ENCODE results near the gene MAP7D3. TPM values are rescaled to one million over a fixed set of nuclear protein-coding genes. Genes with fewer than 3 reads are reported as not detected.

The MAP7D3 gene
- total and polyA plus RNA-seq, 2 of the 4 experiments (the other 2 are of a cell fraction) = 10.0 to 23.8 TPM

GRCh38 chrX:136291824-136292223, 40.6 kb upstream of the MAP7D3 start:
- Histone ChIP-seq H3K9ac (ENCODE audit: low read depth, low read length) (no peak overlapping the region), H4K8ac (ENCODE audit: low read depth in 2 of 2, low read length in 2 of 2) (no peak overlapping the region), H3K4me3 (ENCODE audit: insufficient read depth, low read depth, low read length) (no peak overlapping the region), H3K4me2 (ENCODE audit: low read depth, low read length) (no peak overlapping the region), H2BK15ac (ENCODE audit: low read depth, low read length) (no peak overlapping the region), H2AFZ (replicated peaks; ENCODE audit: low read length, poor library complexity) (no peak overlapping the region), H2AK5ac (ENCODE audit: low read depth, low read length) (no peak overlapping the region), H3K4me1 (ENCODE audit: control insufficient read depth, insufficient read depth, low read length) (no peaks in the 10 kb centered on the region), H3K18ac (ENCODE audit: low read depth, low read length) (no peak overlapping the region), H3K14ac (replicated peaks; ENCODE audit: low read depth, low read length) (no peak overlapping the region), H3K9me3 (ENCODE audit: control insufficient read depth, insufficient read depth, low read length) (no peaks in the 10 kb centered on the region), H3K79me1 (ENCODE audit: low read depth in 1 of 2, low read length in 2 of 2) (no peaks in the 10 kb centered on the region), H4K5ac (ENCODE audit: low read depth, low read length) (no peak overlapping the region), H3K27ac (ENCODE audit: insufficient read depth, low read length) (no peak overlapping the region), H3K4ac (ENCODE audit: low read depth, low read length) (no peak overlapping the region), H3K36me3 (ENCODE audit: control insufficient read depth, insufficient read depth, low read length) (no peaks in the 10 kb centered on the region), H2BK120ac (ENCODE audit: low read depth, low read length) (no peak overlapping the region), H4K91ac (ENCODE audit: insufficient read depth, low read depth, low read length) (no peak overlapping the region), H4K20me1 (ENCODE audit: insufficient read depth, low read length) (no peaks in the 10 kb centered on the region), H3K56ac (ENCODE audit: extremely low read depth, insufficient read depth, low read length) (no peak overlapping the region), H3K9me1 (ENCODE audit: insufficient read depth, low read length) (no peaks in the 10 kb centered on the region), H3K23ac (ENCODE audit: low read depth, low read length) (no peak overlapping the region), H2BK5ac (ENCODE audit: low read depth, low read length, poor library complexity, severe bottlenecking) (no peak overlapping the region), H3K27me3 (ENCODE audit: control insufficient read depth, insufficient read depth, low read length) (no peaks in the 10 kb centered on the region; the same call in 1 of the 2 replicates), H2AK9ac (replicated peaks; ENCODE audit: low read depth, low read length, poor library complexity) (no peak overlapping the region), H2BK20ac (ENCODE audit: low read depth, low read length) (no peak overlapping the region)
- DNase-seq (no peak), ATAC-seq (ENCODE audit: low read depth) (no peak)
- TF ChIP-seq NFE2L2 (IDR thresholded peaks at IDR 0.05; ENCODE audit: low read depth, low read length) (no peak), CTCF (conservative IDR thresholded peaks at IDR 0.05; ENCODE audit: low read depth, low read length) (no peak), POLR2A (IDR thresholded peaks at IDR 0.05; ENCODE audit: low read depth, low read length) (no peak), RAD21 (IDR thresholded peaks at IDR 0.05; ENCODE audit: low read length) (no peak), FOS (IDR thresholded peaks at IDR 0.05; ENCODE audit: low read depth, low read length) (no peak), MAZ (IDR thresholded peaks at IDR 0.05; ENCODE audit: borderline replicate concordance, low read depth, low read length) (no peak), CEBPB (IDR thresholded peaks at IDR 0.05; ENCODE audit: low read depth, low read length) (no peak), CHD1 (IDR thresholded peaks at IDR 0.05; ENCODE audit: low read depth, low read length) (no peak), SMC3 (IDR thresholded peaks at IDR 0.05; ENCODE audit: low read depth, low read length) (no peak), BHLHE40 (IDR thresholded peaks at IDR 0.05; ENCODE audit: low read depth, low read length) (no peak), USF2 (IDR thresholded peaks at IDR 0.05; ENCODE audit: low read depth, low read length) (no peak), RCOR1 (IDR thresholded peaks at IDR 0.05; ENCODE audit: insufficient replicate concordance, low read length) (no peak), MAFK (IDR thresholded peaks at IDR 0.05; ENCODE audit: low read depth, low read length) (no peak), MXI1 (IDR thresholded peaks at IDR 0.05; ENCODE audit: borderline replicate concordance, low read depth, low read length) (no peak), ELK1 (IDR thresholded peaks at IDR 0.05; ENCODE audit: borderline replicate concordance, low read depth, low read length) (no peak), RFX5 (IDR thresholded peaks at IDR 0.05; ENCODE audit: low read depth, low read length) (no peak)
- ChIA-PET POLR2A (ENCODE audit: unreplicated experiment) (no interaction called here), CTCF (no interaction called here)
- 80% methylated on average over 1 of the region's 2 CpGs; no CpG with 5 or more reads in 1 of the 2 experiments for WGBS, 2 experiments (ENCODE audit: extremely low coverage in 2 of 2, insufficient read length in 1 of 2)
- dilution Hi-C loops (cut with HindIII; ENCODE audit: low sequenced_read_pairs, unreplicated experiment) (no loop called here), intact Hi-C loops (cut with micrococcal nuclease) (no loop called here), in situ Hi-C loops (cut with MboI; ENCODE audit: low sequenced_read_pairs) (no loop called here)
- BruUV-seq (replicated peaks) = no TSS peak
